ENCODE data around the gene STX4.

STX4 gene

DNA sequence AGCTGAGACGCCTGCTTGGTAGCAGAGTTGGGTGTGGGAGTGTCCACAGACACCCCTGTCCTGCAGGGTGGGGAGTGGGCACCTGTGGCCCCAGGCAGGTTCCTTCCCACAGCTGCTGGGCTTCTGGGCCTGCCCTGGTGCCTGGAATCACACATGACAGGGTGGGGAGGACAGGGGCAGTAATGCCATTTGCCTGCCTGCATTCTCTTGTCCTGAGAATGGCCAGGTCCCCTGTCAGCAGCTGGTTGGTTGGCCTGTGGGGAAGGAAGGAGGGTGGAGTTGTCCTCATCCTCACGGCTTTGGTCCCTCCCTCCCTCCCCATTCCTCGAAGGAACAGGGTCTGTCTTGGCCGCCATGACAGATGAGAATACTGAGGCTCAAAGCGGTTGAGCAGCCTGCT is 50.2 kb downstream of the STX4 start:
- no peak for DNase-seq (ENCODE audit: low read depth in 2 of 2)

GRCh38 chr16:31083981-31084380 is 50.6 kb downstream of the STX4 start:
- no peak for DNase-seq (ENCODE audit: low read depth in 2 of 2)

- DNase-seq (ENCODE audit: low read depth in 2 of 2): no peak
Measured at GRCh38 chr16:31084584-31085302, 51.4 kb downstream of the STX4 start.

DNA sequence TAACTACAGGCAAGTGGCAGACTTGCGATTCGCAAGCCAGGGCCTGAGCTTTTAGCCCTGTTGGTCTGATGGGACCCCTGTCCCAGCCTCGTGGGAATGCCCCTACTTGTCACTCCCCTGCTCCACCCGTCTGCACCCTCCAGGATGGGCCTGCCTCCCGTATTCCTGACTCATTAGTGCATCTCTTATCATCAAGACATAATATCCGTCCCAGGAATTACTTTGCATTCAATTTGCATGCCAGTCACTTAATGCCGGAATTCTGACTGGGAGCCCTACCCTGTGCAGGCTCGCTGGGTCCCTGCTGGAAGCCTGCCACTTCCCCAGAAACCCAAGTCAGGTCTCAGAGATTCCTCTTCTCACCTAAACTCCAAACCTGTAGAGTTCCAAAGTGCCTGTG is 52.1 kb downstream of the STX4 start:
- DNase-seq (ENCODE audit: low read depth in 2 of 2): no peak

GRCh38 chr16:31085873-31086628 is 52.7 kb downstream of the STX4 start:
- no peak for DNase-seq (ENCODE audit: low read depth in 2 of 2)

- no peak for DNase-seq (ENCODE audit: low read depth in 2 of 2)
Measured at GRCh38 chr16:31086629-31086906, 53.2 kb downstream of the STX4 start.

DNA sequence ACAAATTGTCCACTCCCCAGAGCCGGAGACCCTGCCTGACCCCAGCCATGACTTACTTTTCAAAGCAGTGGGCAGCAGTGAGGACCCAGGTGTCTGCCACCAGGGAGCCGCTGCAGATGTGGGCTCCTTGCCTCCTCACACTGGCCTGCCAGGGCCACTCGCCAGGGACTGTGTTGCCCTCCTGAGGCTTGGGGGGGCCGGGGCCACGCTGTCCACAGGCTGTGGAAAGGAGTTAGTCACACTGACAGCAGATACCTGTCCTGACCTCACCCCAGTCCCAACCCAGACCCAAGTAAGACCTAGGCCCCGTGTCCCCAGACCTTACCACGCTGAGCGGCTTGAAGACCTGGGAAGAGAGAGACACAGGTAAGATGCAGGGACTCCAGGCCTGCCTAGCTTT is 54.1 kb downstream of the STX4 start:
- DNase-seq (ENCODE audit: low read depth in 2 of 2): no peak

DNA sequence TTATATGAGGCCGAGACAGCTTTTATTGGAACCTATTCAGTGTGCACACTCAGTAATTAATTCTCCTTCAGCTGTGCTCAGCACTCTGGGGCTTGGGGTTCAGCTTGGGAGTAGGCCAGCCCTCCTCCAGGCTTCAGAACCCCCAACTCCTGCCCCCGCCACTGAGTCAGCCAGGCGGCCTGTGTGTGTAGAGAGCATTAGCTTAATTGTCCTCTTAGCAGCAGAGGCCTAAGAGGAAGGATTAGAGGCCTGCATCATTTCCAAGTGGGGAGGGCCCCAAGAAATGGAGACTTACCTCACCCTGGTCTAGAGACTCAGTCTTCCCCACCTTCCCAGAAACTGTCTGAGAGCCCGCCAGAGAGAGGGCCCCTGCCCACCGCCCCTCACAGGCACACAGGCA is 54.6 kb downstream of the STX4 start:
- DNase-seq (ENCODE audit: low read depth in 2 of 2): no peak

GRCh38 chr16:31088459-31089183 is 55.3 kb downstream of the STX4 start, which contains the start of gene PRSS53:
Gene PRSS53, minus strand, starts transcription at chr16:31088943. Its CDS starts 134 bp downstream, at chr16:31088809.
- DNase-seq (ENCODE audit: low read depth in 2 of 2): no peak

DNA sequence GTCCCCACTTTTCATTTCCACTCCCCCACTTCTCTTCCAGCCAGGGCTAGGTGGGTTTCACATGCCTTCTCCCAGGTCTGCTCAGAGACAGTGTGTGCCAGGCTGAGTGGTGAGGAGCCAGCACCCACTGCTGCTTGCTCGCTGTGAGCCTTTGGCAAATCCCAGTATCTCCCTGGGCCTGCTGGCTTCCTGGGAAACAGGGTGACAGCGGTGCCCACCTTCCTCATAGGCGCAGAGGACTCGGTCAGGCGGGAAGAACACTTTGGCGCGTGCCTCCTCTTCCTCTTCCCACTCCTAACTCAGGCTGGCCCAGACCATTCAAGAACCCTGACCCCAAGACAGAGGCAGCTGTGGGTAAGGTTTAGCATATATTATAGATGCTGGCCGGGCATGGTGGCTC is 55.8 kb downstream of the STX4 start:
- DNase-seq (ENCODE audit: low read depth in 2 of 2): no peak

All from fibroblast of skin of left biceps (primary cell).